ENCODE data around the gene APBA2.

- TF ChIP-seq CTCF (IDR thresholded peaks at IDR 0.05) (no peak), POLR2AphosphoS5 (IDR thresholded peaks at IDR 0.05) (no peak), POLR2A (IDR thresholded peaks at IDR 0.05) (no peak)
Observed at GRCh38 chr15:29094711-29095110, 208.9 kb downstream of the APBA2 start.
